Cerebellar cortex (tissue), 1 donor: Measurements from ENCODE around the gene NUDT2.
"Not testable (repeated sequence)": the region's sequence is repeated elsewhere in the genome, so short reads cannot be mapped to it uniquely, and the experiment has no call there.

ENCODE experiments used
- DNase-seq: peaks from one replicate; pipeline ENCODE4 v3.0.0-alpha.2; 2015; ENCODE audit warnings: low spot score

NUDT2 gene

GRCh38 chr9:34328987-34329832 lies at the start of gene NUDT2, which contains the start of gene KIF24:
TSS of gene NUDT2 (plus strand) at chr9:34329569. CDS start at chr9:34339040, 9,471 bp downstream.
TSS of gene KIF24 (minus strand) at chr9:34329268. CDS start at chr9:34311346, 17,922 bp downstream.
- peak; percentile 100 for DNase-seq

DNA sequence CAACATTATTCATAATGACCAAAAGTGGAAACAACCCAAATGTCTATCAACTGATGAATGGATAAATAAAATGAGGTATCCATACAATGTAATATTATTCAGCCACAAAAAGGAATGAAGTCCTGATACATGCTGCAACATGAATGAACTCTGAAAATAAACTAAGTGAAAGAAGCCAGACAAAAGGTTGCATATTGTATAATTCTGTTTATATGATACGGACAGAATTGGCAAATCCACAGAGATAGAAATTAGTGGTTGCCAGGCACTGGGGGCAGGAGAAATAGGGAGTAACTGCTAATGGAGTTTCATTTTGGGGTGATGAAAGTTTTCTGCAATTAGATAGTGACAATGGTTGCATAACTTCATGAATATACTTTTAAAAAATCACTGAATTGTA lies 47.3 kb upstream of the NUDT2 start:
- DNase-seq = no peak

GRCh38 chr9:34289159-34289558 lies 40.2 kb upstream of the NUDT2 start:
- DNase-seq = no peak

DNA sequence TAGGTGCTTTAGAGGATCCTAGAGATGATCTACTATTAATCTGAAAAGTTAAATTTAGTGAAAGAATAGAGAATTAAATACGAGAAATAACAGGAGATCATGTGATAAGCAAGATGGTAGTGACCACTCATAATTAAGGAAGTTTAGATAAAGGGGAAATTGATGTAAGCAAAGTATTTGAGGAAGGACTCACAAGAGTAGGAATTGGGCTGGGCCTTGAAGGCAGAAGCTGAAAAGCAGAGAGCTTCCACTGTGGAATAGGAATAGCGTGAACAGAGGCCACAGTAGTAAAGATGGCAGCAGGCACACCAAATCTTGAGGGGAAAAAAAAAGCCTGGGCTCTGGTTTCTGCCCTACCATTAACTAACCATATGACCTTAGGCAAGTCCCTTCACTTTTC lies 38.3 kb upstream of the NUDT2 start:
- DNase-seq = no peak

GRCh38 chr9:34291423-34291822 lies 37.9 kb upstream of the NUDT2 start:
- DNase-seq = no peak

- no peak for DNase-seq
Measured at GRCh38 chr9:34292552-34292951, 36.8 kb upstream of the NUDT2 start.

- not testable (repeated sequence) for DNase-seq
Measured at GRCh38 chr9:34301064-34301463, 28.3 kb upstream of the NUDT2 start.

- DNase-seq = not testable (repeated sequence)
Measured at GRCh38 chr9:34308316-34308715, 21.1 kb upstream of the NUDT2 start.

DNA sequence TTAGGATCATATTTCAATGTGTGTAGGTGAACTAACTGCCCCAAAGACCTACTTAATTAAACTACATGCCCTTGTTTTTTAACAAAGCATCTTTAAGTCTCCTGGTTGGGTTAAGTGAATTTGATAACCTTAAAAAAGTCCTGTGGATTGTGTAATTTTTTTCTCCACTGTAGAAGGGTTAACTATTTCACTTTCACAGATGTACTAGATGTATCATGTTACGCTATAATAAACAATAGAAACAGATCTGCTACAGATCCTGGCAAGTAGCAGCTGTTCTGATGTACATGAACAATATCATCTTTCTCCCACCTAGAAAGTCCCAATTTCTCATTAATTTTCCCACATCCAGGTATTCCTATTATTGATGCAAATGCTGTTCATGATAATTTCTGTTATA lies 19.2 kb upstream of the NUDT2 start:
- DNase-seq = no peak

- DNase-seq = no peak
Measured at GRCh38 chr9:34311499-34312185, 17.7 kb upstream of the NUDT2 start.

DNA sequence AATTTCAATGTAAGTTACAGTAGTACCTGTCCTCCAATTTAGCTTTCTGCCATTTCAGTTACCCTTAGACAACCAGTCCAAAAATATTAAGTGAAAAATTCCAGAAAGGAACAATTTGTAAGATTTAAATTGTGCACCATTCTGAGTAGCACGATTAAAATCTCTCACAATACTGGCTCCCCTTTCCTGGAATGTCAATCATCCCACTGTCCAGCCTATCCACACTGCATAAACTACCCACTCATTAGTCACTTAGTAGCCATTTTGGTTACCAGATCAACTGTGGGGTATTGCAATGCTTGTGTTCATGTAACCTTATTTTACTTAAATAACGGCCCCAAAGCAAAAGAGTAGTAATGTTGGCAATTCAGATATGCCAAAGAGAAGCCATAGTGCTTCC lies 11.9 kb upstream of the NUDT2 start:
- DNase-seq = no peak

DNA sequence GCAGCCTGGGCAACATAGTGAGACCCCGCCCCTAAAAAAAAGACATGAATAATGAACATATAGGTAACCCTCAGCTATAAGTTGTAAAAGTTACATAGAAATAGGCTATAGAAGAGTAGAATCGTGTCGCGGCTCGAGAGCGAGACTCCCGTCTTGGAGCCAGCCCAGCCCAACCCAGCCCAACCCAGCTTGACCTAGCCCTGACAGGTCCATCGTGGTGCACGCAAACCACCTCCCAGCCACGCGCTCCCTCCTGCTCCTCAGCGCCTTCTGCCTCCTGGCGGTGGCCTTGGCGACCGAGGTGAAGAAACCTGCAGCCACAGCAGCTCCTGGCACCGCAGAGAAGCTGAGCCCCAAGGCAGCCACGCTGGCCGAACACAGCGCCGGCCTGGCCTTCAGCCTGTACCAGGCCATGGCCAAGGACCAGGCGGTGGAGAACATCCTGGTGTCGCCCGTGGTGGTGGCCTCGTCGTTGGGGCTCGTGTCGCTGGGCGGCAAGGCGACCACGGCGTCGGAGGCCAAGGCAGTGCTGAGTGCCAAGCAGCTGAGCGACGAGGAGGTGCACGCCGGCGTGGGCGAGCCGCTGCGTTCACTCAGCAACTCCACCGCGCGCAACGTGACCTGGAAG lies 11.1 kb upstream of the NUDT2 start:
- no peak for DNase-seq

DNA sequence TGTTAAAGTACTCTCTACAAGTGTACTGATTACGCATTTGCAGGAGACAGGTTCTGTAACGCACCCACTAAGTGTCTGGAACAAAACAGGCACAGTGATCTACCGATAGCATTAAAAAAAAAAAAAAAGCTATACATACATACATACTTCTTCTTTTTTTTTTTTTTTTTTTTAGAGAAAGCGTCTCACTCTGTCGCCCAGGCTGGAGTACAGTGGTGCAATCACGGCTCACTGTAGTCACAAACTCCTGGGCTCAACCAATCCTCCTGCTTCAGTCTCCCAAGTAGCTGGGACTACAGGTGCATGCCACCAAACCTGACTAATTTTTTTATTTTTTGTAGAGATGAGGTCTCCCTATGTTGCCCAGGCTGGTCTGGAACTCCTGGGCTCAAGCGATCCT lies 7.9 kb upstream of the NUDT2 start:
- DNase-seq = no peak

GRCh38 chr9:34322899-34323591 lies 6.3 kb upstream of the NUDT2 start:
- no peak for DNase-seq

- no peak for DNase-seq
Measured at GRCh38 chr9:34326690-34327089, 2.7 kb upstream of the NUDT2 start.

DNA sequence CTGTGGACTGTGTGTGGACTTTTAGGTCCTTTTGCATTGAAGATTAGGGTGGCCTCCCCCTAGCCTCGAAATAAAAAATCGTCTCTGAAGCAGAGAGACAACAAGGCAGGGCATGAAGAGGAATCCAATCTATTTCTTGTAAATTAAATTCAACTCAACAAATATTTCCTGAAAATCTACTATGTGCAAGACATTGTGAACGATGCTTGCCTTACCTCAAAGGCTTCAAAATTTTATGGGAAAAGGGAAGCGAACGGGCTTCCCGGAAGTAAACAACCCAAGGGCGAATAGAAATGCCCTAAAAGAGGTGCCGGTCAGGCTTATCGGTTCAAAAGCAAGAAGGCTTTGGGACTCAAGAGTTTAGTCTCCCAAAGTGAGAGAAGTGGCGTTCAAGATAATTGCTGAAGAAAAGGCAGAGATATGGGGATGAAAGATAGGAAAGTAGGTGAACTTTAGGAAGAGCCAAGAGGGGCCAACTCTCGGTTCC lies 826 bp upstream of the NUDT2 start:
- DNase-seq = peak; percentile 46

DNA sequence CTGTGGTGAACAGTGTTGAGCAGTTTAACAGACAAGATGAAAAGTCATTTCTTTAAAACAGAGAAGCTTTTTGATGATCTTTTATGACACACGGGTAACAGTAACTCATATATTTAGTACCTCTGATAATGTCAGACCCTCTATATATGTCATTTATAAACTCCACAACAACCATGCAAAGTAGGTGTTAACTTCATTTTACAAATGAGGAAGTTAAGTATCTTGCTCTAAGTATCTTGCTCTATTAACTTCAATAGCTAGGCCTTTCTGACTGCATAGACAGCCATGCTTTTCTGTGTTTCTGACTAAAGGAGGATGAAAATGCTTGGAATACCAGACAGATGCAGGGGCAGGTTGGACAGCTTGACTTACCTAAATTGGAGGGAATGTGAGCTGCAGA lies 1.8 kb downstream of the NUDT2 start:
- no peak for DNase-seq

DNA sequence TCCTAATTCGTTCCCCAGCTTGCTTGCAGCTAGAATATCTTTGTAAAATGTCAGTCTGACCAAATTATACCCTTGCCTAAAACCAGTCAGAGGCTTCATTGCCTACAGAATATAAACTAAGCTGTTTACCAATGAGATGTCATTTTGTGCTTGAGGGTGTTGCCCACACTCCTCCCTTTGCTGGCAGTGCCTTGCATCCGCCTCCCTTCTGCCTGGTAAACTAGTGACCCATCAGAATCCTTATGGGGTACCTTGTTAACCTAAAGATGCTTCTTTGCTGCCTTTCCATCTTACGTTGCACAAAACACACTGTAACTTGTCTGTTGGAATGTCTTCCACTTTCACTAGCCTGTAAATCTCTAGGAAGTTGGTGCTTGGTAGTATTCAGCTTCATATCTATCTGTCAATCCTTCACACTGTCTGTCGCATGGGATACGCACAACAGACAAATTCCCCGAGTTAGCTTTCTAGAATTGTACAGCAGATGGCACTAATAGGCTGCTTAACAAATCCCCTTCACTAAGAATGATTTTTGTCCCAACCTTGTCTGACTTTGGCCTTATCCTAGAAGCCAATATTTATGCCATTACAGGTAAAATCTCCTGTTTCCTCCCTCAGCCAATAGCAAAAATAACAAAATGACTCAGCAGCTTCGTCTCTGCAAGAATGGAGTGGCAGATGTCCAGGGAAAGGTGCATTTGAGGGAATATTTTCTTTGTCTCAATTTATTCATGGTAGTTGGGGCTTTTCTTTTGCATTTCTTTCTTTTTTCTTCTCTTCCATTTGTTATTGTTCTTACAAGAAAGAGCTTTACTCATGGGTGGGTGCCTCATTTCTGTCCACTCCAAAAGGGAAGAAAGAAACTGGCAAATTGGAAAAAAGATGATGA lies 3.0 kb downstream of the NUDT2 start:
- peak; percentile 81 for DNase-seq

GRCh38 chr9:34333836-34334235 lies 4.5 kb downstream of the NUDT2 start:
- DNase-seq = no peak

- peak; percentile 30 for DNase-seq
Measured at GRCh38 chr9:34334337-34334824, 5.0 kb downstream of the NUDT2 start.

DNA sequence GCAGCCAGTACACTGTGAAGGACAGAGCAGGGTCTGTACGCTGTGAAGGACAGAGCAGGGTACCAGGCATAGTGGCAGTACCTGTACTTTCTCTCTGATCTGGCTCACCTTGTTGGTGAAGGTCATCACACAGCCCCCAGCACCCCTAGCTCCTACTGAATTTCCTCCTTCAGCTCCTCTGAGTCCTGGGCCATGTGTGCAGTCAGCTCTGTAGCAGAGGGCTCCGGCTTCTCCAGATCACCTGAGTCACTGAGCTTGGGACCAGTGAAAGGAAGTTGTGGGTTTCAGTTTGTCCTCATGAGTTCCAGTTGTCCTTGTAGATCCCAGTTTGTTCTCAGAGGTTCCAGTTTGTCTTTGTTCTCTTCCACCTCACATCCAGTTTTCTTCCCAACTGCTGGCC lies 5.5 kb downstream of the NUDT2 start:
- DNase-seq = no peak
